DMS 273 (cell line): Measurements from ENCODE around the gene AHCYL2.

Source experiments
- DNase-seq: peaks from one replicate; lab custom pipeline; 2025; ENCODE audit not compliant: unreplicated experiment; lab: John Stamatoyannopoulos, UW

AHCYL2 gene

GRCh38 chr7:129224251-129225205 lies at the start of gene AHCYL2:
Gene AHCYL2 (plus strand): TSS chr7:129225030.
- DNase-seq = peak; percentile 99

GRCh38 chr7:129176916-129177710 lies 47.7 kb upstream of the AHCYL2 start:
- DNase-seq = peak; percentile 26

- DNase-seq = no peak
Observed at GRCh38 chr7:129184981-129185670, 39.7 kb upstream of the AHCYL2 start.

GRCh38 chr7:129186749-129187260 lies 38.0 kb upstream of the AHCYL2 start:
- no peak for DNase-seq

GRCh38 chr7:129187681-129188371 lies 37.0 kb upstream of the AHCYL2 start:
- DNase-seq = no peak

- peak; percentile 82 for DNase-seq
Observed at GRCh38 chr7:129188372-129188891, 36.4 kb upstream of the AHCYL2 start, which contains the start of gene SMO. Gene SMO (plus strand): TSS chr7:129188633. CDS start chr7:129189152, 519 bp downstream.

- peak; percentile 57 for DNase-seq
Observed at GRCh38 chr7:129188892-129189660, 35.8 kb upstream of the AHCYL2 start.

- no peak for DNase-seq
Observed at GRCh38 chr7:129189661-129190310, 35.0 kb upstream of the AHCYL2 start.

GRCh38 chr7:129191272-129191671 lies 33.6 kb upstream of the AHCYL2 start:
- no peak for DNase-seq

- no peak for DNase-seq
Observed at GRCh38 chr7:129193892-129194291, 30.9 kb upstream of the AHCYL2 start.

- no peak for DNase-seq
Observed at GRCh38 chr7:129197771-129198170, 27.1 kb upstream of the AHCYL2 start.

- no peak for DNase-seq
Observed at GRCh38 chr7:129199406-129199805, 25.4 kb upstream of the AHCYL2 start.

GRCh38 chr7:129202058-129202777 lies 22.6 kb upstream of the AHCYL2 start:
- no peak for DNase-seq

- no peak for DNase-seq
Observed at GRCh38 chr7:129203050-129203741, 21.6 kb upstream of the AHCYL2 start.

- DNase-seq = no peak
Observed at GRCh38 chr7:129205126-129205818, 19.6 kb upstream of the AHCYL2 start.

GRCh38 chr7:129205987-129206785 lies 18.6 kb upstream of the AHCYL2 start:
- DNase-seq = no peak
